OCI-LY3 (cell line): ENCODE data around the gene SGCG.

Source experiments
- CTCF ChIP-seq: fragments of 200-600, 300-600 bp; sonication (generic); IDR thresholded peaks from 2 replicates; pipeline ENCODE4 v1.5.1; 2014; ENCODE audit warnings: antibody characterized with exemption, low read length, low read depth
- EZH2phosphoT487 ChIP-seq: fragments of 200-600 bp; shearing (Covaris generic); IDR thresholded peaks from 2 replicates; pipeline ENCODE4 v1.6.1; 2018; ENCODE audit warnings: antibody characterized with exemption, mixed run types, low read depth

- TF ChIP-seq EZH2phosphoT487 (no peak), CTCF (no peak)
Observed at GRCh38 chr13:23322353-23323336, 141.9 kb downstream of the SGCG start.
